Measurements from ENCODE around the gene EML1. TPM values are rescaled to one million over a fixed set of nuclear protein-coding genes. Genes with fewer than 3 reads are reported as not detected.

The EML1 gene
- total RNA-seq, 2 donors from 2014 or later, result 23.6 to 34.6 TPM

- ATAC-seq (no peak), DNase-seq (no peak)
- H3K36me3 ChIP-seq (replicated peaks in 1 of 2; ENCODE audit: insufficient read depth in 1 of 2, low read depth in 2 of 2), result no peaks in the 10 kb centered on the region
- TF ChIP-seq POLR2A (IDR thresholded peaks at IDR 0.05) (no peak), CTCF (IDR thresholded peaks at IDR 0.05) (no peak)
- intact Hi-C loops (cut with DNase I), result no loop called here
- no peaks in the 10 kb centered on the region for H3K9me3 ChIP-seq
- H3K4me3 ChIP-seq, result no peak overlapping the region
- H3K4me1 ChIP-seq, result no peaks in the 10 kb centered on the region
- H3K27me3 ChIP-seq, result no peaks in the 10 kb centered on the region
- WGBS, 2 donors, result 74 to 81% methylated on average over 4 of the region's 4 CpGs
- no peak overlapping the region for H3K27ac ChIP-seq
Observed at GRCh38 chr14:99862136-99862535, 68.9 kb downstream of the EML1 start.

GRCh38 chr14:99863059-99863458, 69.8 kb downstream of the EML1 start:
- H3K27me3 ChIP-seq, result no peaks in the 10 kb centered on the region
- H3K4me3 ChIP-seq, result no peak overlapping the region
- no peak for ATAC-seq
- no peaks in the 10 kb centered on the region for H3K4me1 ChIP-seq
- no peak for TF ChIP-seq CTCF (IDR thresholded peaks at IDR 0.05)
- 83 to 84% methylated on average over 2 of the region's 2 CpGs for WGBS, 2 donors
- no peaks in the 10 kb centered on the region for H3K9me3 ChIP-seq
- no peak for DNase-seq
- H3K36me3 ChIP-seq (replicated peaks in 1 of 2; ENCODE audit: insufficient read depth in 1 of 2, low read depth in 2 of 2), result no peaks in the 10 kb centered on the region
- no peak overlapping the region for H3K27ac ChIP-seq
- intact Hi-C loops (cut with DNase I), result no loop called here

GRCh38 chr14:99865408-99865807, 72.2 kb downstream of the EML1 start:
- H3K9me3 ChIP-seq, result no peaks in the 10 kb centered on the region
- DNase-seq (no peak), ATAC-seq (no peak)
- TF ChIP-seq CTCF (IDR thresholded peaks at IDR 0.05) (no peak), POLR2A (IDR thresholded peaks at IDR 0.05) (no peak)
- 84 to 94% methylated on average over 2 of the region's 2 CpGs for WGBS, 2 donors
- no peaks in the 10 kb centered on the region for H3K27me3 ChIP-seq
- no peak overlapping the region for H3K27ac ChIP-seq
- H3K36me3 ChIP-seq (replicated peaks in 1 of 2; ENCODE audit: insufficient read depth in 1 of 2, low read depth in 2 of 2), result no peaks in the 10 kb centered on the region
- intact Hi-C loops (cut with DNase I), result no loop called here
- H3K4me1 ChIP-seq, result no peaks in the 10 kb centered on the region
- no peak overlapping the region for H3K4me3 ChIP-seq

GRCh38 chr14:99870617-99871016, 77.4 kb downstream of the EML1 start:
- Histone ChIP-seq H3K9me3 (no peaks in the 10 kb centered on the region), H3K36me3 (replicated peaks in 1 of 2; ENCODE audit: insufficient read depth in 1 of 2, low read depth in 2 of 2) (no peaks in the 10 kb centered on the region), H3K4me1 (no peaks in the 10 kb centered on the region), H3K27me3 (no peaks in the 10 kb centered on the region), H3K4me3 (no peak overlapping the region), H3K27ac (no peak overlapping the region)
- no peak for DNase-seq
- intact Hi-C loops (cut with DNase I), result no loop called here
- 94 to 97% methylated on average over 3 of the region's 3 CpGs for WGBS, 2 donors
- ATAC-seq, result no peak
- no peak for TF ChIP-seq CTCF (IDR thresholded peaks at IDR 0.05)
- TF ChIP-seq POLR2A (IDR thresholded peaks at IDR 0.05), result no peak

- H3K4me3 ChIP-seq, result no peak overlapping the region
- H3K4me1 ChIP-seq, result no peaks in the 10 kb centered on the region
- H3K36me3 ChIP-seq (replicated peaks in 1 of 2; ENCODE audit: insufficient read depth in 1 of 2, low read depth in 2 of 2), result no peaks in the 10 kb centered on the region
- ATAC-seq (no peak), DNase-seq (no peak)
- WGBS, 2 donors, result 83 to 88% methylated on average over 11 of the region's 11 CpGs
- H3K9me3 ChIP-seq, result no peaks in the 10 kb centered on the region
- intact Hi-C loops (cut with DNase I), result no loop called here
- TF ChIP-seq POLR2A (IDR thresholded peaks at IDR 0.05) (no peak), CTCF (IDR thresholded peaks at IDR 0.05) (no peak)
- H3K27me3 ChIP-seq, result no peaks in the 10 kb centered on the region
- H3K27ac ChIP-seq, result no peak overlapping the region
Observed at GRCh38 chr14:99871771-99872170, 78.6 kb downstream of the EML1 start.

All from body of pancreas (tissue), 4 donors.